ENCODE data around the gene CENPH.

DNA sequence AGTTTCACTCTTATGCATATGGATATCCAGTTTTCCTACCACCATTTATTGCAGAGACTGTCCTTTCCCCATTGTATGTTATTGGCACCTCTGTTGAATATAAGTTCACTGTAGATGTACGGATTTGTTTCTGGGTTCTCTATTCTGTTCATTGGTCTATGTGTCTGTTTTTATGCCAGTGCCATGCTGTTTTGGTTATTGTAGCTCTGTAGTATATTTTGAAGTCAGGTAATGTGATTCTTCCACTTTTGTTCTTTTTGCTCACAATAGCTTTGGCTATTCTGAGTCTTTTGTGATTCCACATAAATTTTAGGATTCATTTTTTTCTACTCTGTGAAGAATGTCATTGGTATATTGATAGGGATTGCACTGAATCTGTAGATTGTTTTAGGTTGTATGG lies 48.6 kb upstream of the CENPH start:
- TF ChIP-seq, protein P1, sequence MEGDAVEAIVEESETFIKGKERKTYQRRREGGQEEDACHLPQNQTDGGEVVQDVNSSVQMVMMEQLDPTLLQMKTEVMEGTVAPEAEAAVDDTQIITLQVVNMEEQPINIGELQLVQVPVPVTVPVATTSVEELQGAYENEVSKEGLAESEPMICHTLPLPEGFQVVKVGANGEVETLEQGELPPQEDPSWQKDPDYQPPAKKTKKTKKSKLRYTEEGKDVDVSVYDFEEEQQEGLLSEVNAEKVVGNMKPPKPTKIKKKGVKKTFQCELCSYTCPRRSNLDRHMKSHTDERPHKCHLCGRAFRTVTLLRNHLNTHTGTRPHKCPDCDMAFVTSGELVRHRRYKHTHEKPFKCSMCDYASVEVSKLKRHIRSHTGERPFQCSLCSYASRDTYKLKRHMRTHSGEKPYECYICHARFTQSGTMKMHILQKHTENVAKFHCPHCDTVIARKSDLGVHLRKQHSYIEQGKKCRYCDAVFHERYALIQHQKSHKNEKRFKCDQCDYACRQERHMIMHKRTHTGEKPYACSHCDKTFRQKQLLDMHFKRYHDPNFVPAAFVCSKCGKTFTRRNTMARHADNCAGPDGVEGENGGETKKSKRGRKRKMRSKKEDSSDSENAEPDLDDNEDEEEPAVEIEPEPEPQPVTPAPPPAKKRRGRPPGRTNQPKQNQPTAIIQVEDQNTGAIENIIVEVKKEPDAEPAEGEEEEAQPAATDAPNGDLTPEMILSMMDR (conservative IDR thresholded peaks at IDR 0.05): no peak
- TF ChIP-seq EZH2 (IDR thresholded peaks at IDR 0.05; ENCODE audit: low read depth): no peak

Measured in PC-9 (cell line).